ENCODE results near the gene CDC42BPA. TPM values are rescaled to one million over a fixed set of nuclear protein-coding genes. Genes with fewer than 3 reads are reported as not detected.
"Not testable (repeated sequence)": the region's sequence is repeated elsewhere in the genome, so short reads cannot be mapped to it uniquely, and the experiment has no call there.

Gene CDC42BPA
- polyA plus RNA-seq, 1 donor (not counting 4 experiments of a cell fraction or from before 2014, with no cell fraction given) = 9.2 TPM

DNA sequence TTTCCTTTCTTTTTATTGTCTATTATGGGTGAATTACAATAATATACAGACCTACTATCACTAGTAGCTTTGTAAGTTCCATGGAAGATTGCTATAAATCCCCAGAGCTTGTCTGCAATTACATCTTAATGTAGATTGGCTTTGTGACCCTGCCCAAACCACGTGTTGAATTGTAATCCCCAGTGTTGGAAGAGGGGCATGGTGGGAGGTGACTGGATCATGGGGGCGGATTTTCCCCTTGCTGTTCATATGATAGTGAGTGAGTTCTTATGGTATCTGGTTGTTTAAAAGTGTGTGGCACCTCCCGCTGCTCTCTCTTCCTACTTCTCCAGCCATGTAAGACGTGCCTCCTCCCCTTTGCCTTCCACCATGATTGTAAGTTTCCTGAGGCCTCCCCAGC, 34.9 kb upstream of the CDC42BPA start:
- no peak for FAIRE-seq
- H3K27ac ChIP-seq (ENCODE audit: control insufficient read depth, insufficient read depth, low read length) = no peak overlapping the region
- dilution Hi-C loops (cut with MboI; ENCODE audit: extremely low pct_ligation_motif_present, low sequenced_read_pairs) = no loop called here
- DNase-seq (ENCODE audit: low read depth, low spot score) = no peak
- no peak overlapping the region for H3K9ac ChIP-seq (ENCODE audit: control insufficient read depth, extremely low read depth, insufficient read depth, low read length)
- H3K36me3 ChIP-seq (ENCODE audit: control insufficient read depth in 2 of 2, extremely low read depth in 1 of 2, insufficient read depth in 2 of 2, low read length in 2 of 2) = no peaks in the 10 kb centered on the region
- H2AFZ ChIP-seq (ENCODE audit: control insufficient read depth, low read length) = no peak overlapping the region
- no peaks in the 10 kb centered on the region for H3K79me2 ChIP-seq (ENCODE audit: control insufficient read depth, insufficient read depth, low read length)
- H3K9me3 ChIP-seq (ENCODE audit: control insufficient read depth, low read depth, low read length) = no peaks in the 10 kb centered on the region
- peaks cover 18% of the 10 kb centered on the region for H3K4me1 ChIP-seq (ENCODE audit: control insufficient read depth, extremely low read depth, insufficient read depth, low read length)
- no peaks in the 10 kb centered on the region for H3K27me3 ChIP-seq (ENCODE audit: control insufficient read depth, extremely low read depth, insufficient read depth, low read length)
- no peak for TF ChIP-seq EZH2 (IDR thresholded peaks at IDR 0.05; ENCODE audit: low read length)
- no peak for TF ChIP-seq CTCF (optimal IDR thresholded peaks at IDR 0.05 in 1 of 3, IDR thresholded peaks at IDR 0.05 in 1 of 3, conservative IDR thresholded peaks at IDR 0.05 in 1 of 3; ENCODE audit: extremely low read depth in 1 of 3, insufficient read depth in 2 of 3, low read length in 3 of 3)
- H3K9me1 ChIP-seq (ENCODE audit: control insufficient read depth, extremely low read depth, insufficient read depth, low read length) = no peaks in the 10 kb centered on the region
- H3K4me3 ChIP-seq (ENCODE audit: control insufficient read depth in 2 of 3, extremely low read depth in 1 of 3, insufficient read depth in 2 of 3, low read depth in 1 of 3, low read length in 3 of 3) = no peak overlapping the region
- H3K4me2 ChIP-seq (ENCODE audit: control insufficient read depth, extremely low read depth, insufficient read depth, low read depth, low read length) = no peak overlapping the region
- no peaks in the 10 kb centered on the region for H4K20me1 ChIP-seq (ENCODE audit: control insufficient read depth, extremely low read depth, insufficient read depth, low read length)

- H3K4me1 ChIP-seq (ENCODE audit: control insufficient read depth, extremely low read depth, insufficient read depth, low read length); H4K20me1 ChIP-seq (ENCODE audit: control insufficient read depth, extremely low read depth, insufficient read depth, low read length); H3K4me2 ChIP-seq (ENCODE audit: control insufficient read depth, extremely low read depth, insufficient read depth, low read depth, low read length); H3K4me3 ChIP-seq (ENCODE audit: control insufficient read depth in 2 of 3, extremely low read depth in 1 of 3, insufficient read depth in 2 of 3, low read depth in 1 of 3, low read length in 3 of 3); H3K9me3 ChIP-seq (ENCODE audit: control insufficient read depth, low read depth, low read length); FAIRE-seq; H3K27ac ChIP-seq (ENCODE audit: control insufficient read depth, insufficient read depth, low read length); H3K79me2 ChIP-seq (ENCODE audit: control insufficient read depth, insufficient read depth, low read length); dilution Hi-C loops (cut with MboI; ENCODE audit: extremely low pct_ligation_motif_present, low sequenced_read_pairs); H3K9ac ChIP-seq (ENCODE audit: control insufficient read depth, extremely low read depth, insufficient read depth, low read length); H3K9me1 ChIP-seq (ENCODE audit: control insufficient read depth, extremely low read depth, insufficient read depth, low read length); H2AFZ ChIP-seq (ENCODE audit: control insufficient read depth, low read length); DNase-seq (ENCODE audit: low read depth, low spot score); H3K27me3 ChIP-seq (ENCODE audit: control insufficient read depth, extremely low read depth, insufficient read depth, low read length); H3K36me3 ChIP-seq (ENCODE audit: control insufficient read depth in 2 of 2, extremely low read depth in 1 of 2, insufficient read depth in 2 of 2, low read length in 2 of 2): not testable (repeated sequence)
Measured at GRCh38 chr1:227352164-227352563, 33.9 kb upstream of the CDC42BPA start.

DNA sequence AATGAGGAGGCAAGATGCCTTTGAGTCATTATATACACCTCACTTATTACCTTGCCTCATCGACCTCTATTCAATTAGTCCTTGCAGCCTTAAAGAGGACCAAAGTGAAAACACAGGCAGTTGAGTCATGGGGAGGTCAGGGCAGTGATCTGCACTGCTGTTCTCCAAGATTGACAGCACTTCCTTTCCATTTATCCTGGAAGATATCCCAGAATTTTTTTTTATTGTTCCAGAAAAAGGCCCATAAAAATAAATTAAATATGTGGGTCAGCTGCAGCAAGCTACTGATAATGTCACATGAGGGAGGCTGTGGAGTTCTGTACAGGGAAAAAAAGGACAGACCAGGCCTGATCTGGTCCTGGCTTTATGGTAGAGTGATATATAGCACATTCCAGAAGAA, 33.2 kb upstream of the CDC42BPA start:
- no peak overlapping the region for H3K9ac ChIP-seq (ENCODE audit: control insufficient read depth, extremely low read depth, insufficient read depth, low read length)
- TF ChIP-seq CTCF (optimal IDR thresholded peaks at IDR 0.05 in 1 of 3, IDR thresholded peaks at IDR 0.05 in 1 of 3, conservative IDR thresholded peaks at IDR 0.05 in 1 of 3; ENCODE audit: extremely low read depth in 1 of 3, insufficient read depth in 2 of 3, low read length in 3 of 3) (no peak), EZH2 (IDR thresholded peaks at IDR 0.05; ENCODE audit: low read length) (no peak)
- no peaks in the 10 kb centered on the region for H3K36me3 ChIP-seq (ENCODE audit: control insufficient read depth in 2 of 2, extremely low read depth in 1 of 2, insufficient read depth in 2 of 2, low read length in 2 of 2)
- no peak for FAIRE-seq
- H3K9me1 ChIP-seq (ENCODE audit: control insufficient read depth, extremely low read depth, insufficient read depth, low read length) = no peaks in the 10 kb centered on the region
- no peaks in the 10 kb centered on the region for H3K9me3 ChIP-seq (ENCODE audit: control insufficient read depth, low read depth, low read length)
- no peak for DNase-seq (ENCODE audit: low read depth, low spot score)
- no peaks in the 10 kb centered on the region for H3K79me2 ChIP-seq (ENCODE audit: control insufficient read depth, insufficient read depth, low read length)
- H3K4me1 ChIP-seq (ENCODE audit: control insufficient read depth, extremely low read depth, insufficient read depth, low read length) = peaks cover 1% of the 10 kb centered on the region
- no peak overlapping the region for H2AFZ ChIP-seq (ENCODE audit: control insufficient read depth, low read length)
- H3K4me2 ChIP-seq (ENCODE audit: control insufficient read depth, extremely low read depth, insufficient read depth, low read depth, low read length) = no peak overlapping the region
- H3K27me3 ChIP-seq (ENCODE audit: control insufficient read depth, extremely low read depth, insufficient read depth, low read length) = no peaks in the 10 kb centered on the region
- no peak overlapping the region for H3K4me3 ChIP-seq (ENCODE audit: control insufficient read depth in 2 of 3, extremely low read depth in 1 of 3, insufficient read depth in 2 of 3, low read depth in 1 of 3, low read length in 3 of 3)
- no peaks in the 10 kb centered on the region for H4K20me1 ChIP-seq (ENCODE audit: control insufficient read depth, extremely low read depth, insufficient read depth, low read length)
- dilution Hi-C loops (cut with MboI; ENCODE audit: extremely low pct_ligation_motif_present, low sequenced_read_pairs) = no loop called here
- no peak overlapping the region for H3K27ac ChIP-seq (ENCODE audit: control insufficient read depth, insufficient read depth, low read length)
